NCI-H2196 (cell line): ENCODE data around the gene ZNF770.
A peak's percentile ranks its signal among the peaks of the same experiment; 100 is the strongest.

ENCODE experiments used
- DNase-seq: peaks from one replicate; lab custom pipeline; 2025; ENCODE audit not compliant: unreplicated experiment; lab: John Stamatoyannopoulos, UW

Gene ZNF770, protein sequence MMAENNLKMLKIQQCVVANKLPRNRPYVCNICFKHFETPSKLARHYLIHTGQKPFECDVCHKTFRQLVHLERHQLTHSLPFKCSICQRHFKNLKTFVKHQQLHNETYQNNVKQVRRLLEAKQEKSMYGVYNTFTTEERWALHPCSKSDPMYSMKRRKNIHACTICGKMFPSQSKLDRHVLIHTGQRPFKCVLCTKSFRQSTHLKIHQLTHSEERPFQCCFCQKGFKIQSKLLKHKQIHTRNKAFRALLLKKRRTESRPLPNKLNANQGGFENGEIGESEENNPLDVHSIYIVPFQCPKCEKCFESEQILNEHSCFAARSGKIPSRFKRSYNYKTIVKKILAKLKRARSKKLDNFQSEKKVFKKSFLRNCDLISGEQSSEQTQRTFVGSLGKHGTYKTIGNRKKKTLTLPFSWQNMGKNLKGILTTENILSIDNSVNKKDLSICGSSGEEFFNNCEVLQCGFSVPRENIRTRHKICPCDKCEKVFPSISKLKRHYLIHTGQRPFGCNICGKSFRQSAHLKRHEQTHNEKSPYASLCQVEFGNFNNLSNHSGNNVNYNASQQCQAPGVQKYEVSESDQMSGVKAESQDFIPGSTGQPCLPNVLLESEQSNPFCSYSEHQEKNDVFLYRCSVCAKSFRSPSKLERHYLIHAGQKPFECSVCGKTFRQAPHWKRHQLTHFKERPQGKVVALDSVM

GRCh38 chr15:34988027-34988902 lies at the start of gene ZNF770:
ZNF770 (minus strand) TSS chr15:34988287; CDS start chr15:34983434, 4,853 bp downstream.
- DNase-seq, result peak; percentile 56

GRCh38 chr15:35028235-35028984 lies 40.3 kb upstream of the ZNF770 start:
- no peak for DNase-seq

DNA sequence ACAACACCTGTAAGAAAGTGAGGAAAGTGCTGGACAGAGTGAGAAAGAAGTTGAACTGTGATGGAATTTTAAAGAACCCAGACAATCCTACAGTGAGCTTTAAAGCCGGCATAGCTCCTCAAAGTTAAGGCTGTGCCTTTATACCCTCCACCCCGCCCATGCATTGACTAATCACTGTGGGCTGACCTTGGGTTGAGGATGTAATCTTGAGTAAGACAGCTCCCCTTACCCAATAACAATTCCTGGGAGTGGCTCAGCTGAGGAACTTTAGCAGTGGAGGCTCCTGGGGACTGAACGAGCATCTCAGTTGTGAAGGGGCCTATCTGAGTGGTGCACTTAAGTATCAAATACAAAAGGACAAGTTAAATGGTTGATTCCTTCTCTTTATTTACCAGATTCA lies 35.7 kb upstream of the ZNF770 start:
- no peak for DNase-seq

DNA sequence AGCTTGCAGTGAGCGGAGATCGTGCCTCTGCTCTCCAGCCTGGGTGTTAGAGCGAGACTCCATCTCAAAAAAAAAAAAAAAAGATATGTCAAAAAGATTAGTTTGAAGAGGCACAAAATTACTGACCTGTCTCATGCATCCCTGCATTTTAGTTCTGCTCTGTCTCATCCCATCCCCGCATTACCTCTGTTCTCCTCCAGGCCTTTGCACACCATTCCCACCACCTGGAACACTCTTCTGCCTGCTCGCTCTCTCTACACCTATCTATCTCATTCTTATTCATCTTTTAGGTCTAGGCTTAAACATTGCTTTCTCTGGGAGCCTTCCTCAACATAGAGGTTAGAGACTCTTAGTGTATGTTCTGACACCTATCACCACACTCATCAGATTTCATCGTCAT lies 32.9 kb upstream of the ZNF770 start:
- no peak for DNase-seq

GRCh38 chr15:35019404-35020327 lies 31.6 kb upstream of the ZNF770 start:
- DNase-seq, result no peak

DNA sequence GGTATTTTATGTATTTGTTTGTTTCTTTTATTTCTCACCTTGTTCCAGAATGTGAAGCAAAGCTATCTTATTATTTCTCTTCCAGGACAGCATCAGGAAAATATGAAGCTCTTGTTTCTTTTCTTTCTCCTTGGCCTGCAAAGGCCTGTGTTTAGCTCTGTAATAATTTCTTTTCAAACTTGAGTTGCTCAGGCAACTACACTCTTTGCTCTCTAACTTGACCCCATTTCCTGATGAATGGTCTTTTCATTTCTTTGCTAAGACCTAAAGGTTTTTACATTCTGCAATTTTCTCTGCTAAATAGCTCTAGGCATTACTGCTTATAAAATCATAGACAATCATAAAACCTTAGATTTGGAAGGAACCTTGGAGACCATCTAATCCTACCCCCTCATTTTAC lies 26.2 kb upstream of the ZNF770 start:
- no peak for DNase-seq

DNA sequence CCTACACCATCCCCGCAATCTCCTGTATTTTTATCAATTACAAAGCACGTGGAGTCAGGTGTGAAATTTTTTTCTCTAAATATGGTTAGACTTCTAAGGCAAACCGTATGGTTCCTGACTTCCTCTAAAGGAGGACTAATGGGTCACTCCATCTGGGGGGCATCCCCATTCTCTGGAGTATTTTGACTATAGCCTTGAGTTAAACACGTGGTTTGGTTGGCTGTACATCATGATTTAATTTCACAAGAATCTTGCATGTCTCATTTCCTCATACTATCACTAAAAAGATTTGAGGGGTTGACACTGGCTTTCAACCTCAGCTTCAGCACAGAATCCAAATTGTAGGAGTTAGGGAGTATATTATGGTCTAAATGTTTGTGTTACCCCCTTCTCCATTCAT lies 25.3 kb upstream of the ZNF770 start:
- DNase-seq, result no peak

DNA sequence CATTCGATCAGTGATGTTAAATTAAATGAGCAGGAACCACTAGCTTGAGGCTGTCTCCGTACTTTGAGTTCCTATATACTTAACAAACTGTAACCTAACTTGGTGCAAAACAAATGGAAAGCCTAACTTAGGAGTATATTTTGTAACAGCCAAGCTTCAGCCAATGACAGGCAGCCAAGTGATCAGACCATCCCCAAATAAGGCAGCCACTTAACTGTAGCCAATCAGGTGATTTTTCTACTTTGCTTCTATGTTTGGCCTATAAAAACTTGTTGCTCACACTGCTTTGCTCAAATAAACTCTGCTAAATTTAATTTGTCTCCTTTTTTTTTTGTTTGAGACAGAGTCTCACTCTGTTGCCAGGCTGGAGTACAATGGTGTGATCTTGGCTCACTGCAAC lies 19.3 kb upstream of the ZNF770 start:
- DNase-seq, result no peak

DNA sequence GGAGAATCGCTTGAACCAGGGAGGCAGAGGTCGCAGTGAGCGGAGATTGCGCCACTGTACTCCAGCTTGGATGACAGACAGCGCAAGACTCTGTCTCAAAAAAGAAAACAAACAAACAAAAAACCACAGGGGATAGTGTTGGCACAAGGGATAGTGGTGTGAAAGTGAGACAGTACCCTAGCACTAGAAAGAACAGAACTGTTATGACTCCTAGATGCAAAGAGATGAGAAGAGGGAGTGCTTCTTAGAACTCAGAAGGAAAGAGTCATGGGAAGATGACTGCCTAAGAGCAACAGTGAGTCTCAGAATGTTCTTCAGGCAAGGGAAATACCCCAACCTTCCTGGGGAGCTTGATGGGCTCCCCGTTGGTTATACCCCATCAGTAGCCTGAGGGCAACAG lies 17.8 kb upstream of the ZNF770 start:
- DNase-seq, result no peak

DNA sequence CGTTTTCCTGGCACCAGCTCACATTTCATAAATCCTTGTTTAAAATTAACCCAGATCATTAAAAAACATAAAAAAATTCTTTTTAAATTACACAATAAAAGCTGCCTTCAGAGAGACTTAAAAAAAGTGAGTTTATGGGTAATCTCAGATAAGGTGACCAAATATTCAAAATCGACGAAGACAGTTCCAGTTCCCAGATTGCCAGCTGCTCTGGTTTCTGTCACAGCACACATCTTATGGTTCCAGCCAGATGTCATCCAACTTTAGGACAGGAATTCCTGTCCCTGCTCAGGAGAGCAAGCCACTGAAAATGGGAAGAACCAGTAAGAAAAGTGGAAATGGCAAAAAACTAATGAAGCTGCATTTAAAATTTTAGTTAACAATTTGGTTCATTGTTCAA lies 15.8 kb upstream of the ZNF770 start:
- DNase-seq, result no peak

GRCh38 chr15:35000511-35000910 lies 12.4 kb upstream of the ZNF770 start:
- no peak for DNase-seq

- no peak for DNase-seq
These were observed 11.8 kb upstream of the ZNF770 start for GRCh38 chr15:34999906-35000305.

GRCh38 chr15:34994925-34995324 lies 6.8 kb upstream of the ZNF770 start:
- DNase-seq, result no peak

- no peak for DNase-seq
These were observed 5.8 kb upstream of the ZNF770 start for GRCh38 chr15:34993877-34994276.

DNA sequence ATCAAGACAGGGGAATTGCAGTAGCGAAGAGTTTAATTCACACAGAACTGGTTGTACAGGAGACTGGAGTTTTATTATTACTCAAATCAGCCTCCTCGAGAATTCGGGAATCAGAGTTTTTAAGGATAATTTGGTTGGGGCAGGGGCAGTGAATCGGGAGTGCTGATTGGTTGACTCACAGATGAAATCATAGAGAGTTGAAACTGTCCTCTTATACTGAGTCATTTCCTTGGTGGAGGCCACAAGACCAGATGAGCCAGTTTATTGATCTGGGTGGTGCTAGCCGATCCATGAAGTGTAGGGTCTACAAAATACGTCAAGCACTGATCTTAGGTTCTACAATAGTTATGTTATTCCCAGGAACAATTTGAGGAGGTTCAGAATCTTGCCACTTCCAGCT lies 5.3 kb upstream of the ZNF770 start:
- DNase-seq, result no peak

DNA sequence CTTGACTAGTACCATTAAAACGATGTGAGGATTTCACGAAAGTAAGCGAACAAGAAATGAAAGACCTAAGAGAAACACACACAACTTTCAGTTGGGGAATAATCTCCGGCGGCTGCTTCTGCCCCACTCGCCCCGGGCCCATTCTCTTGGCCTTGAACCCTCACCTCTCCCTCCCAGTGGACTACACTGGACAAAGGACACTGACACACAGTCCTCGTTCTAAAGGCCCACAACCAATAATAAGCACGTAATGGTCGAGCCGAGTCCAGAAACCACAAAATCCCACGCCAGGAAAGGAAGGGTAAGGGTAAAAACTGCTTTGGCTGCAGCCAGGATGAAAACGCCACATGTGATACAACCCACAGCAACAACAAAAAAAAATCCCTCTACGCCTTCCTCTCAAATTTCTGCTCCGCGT lies 469 bp downstream of the ZNF770 start:
- DNase-seq, result no peak

- DNase-seq, result no peak
These were observed 1.2 kb downstream of the ZNF770 start for GRCh38 chr15:34986771-34987480.

DNA sequence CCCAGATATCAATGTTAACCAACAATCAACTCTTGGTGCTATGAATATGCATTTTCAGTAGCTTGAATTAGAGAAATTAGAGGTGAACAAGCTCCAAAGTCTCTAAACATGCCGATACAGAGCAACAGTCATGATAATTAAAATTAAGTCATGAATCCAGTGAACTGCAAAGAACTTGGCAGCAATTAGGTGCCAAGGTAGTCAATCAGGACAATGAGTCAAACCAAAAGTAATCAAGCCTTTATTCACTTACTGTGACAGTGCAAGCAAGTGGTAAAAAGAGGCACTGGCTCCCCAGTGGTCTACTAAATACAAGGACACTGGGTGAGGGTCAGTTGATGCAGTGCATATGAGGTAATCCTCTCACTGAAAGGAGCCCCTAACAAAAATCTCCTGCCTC lies 1.8 kb downstream of the ZNF770 start:
- DNase-seq, result no peak
